GM21529 (cell line): ENCODE results near the gene ADAMTS14.

Experiments
- ATAC-seq: cut with Tn5 transposase; IDR thresholded peaks from one replicate; pipeline ENCODE4 v1.9.1; 2021; ENCODE audit not compliant: unreplicated experiment

The ADAMTS14 gene

DNA sequence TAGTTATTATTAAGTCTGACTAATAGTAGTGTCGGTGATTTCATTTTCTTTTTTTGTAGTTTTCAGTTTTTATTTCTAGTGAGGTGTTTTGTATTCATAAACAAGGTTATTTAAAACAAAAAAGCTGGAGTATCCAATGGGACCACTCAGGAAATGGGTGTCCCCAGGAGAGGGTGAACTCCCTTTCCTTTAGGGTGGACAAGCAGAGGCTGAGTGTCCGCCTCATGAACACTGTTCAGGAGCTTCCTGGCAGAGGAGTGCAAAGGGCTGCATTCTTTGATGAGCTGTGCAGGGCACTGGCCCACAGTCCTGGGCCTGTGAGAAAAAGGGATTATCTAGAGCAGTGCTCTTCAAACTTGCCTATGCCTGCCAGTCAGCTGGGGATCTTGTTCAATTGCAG is 56.0 kb downstream of the ADAMTS14 start:
- ATAC-seq = no peak

- no peak for ATAC-seq
Measured at GRCh38 chr10:70729763-70730357, 57.6 kb downstream of the ADAMTS14 start.

DNA sequence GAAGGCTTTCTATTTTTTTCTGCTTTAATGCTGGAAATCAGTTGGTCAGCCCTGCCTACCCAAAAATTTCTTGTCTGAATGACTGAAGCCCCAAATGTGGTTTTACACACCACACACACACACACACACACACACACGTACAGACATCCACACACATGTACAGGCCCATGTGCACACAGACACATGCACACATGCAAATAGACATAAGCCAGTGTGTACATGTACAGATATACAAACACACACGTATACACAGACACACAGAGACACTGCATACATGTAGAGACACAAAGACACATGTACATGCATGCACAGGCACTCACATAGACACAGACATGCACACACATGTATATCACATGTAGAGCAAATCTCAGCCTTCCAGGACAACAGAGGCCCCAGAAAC is 58.6 kb downstream of the ADAMTS14 start:
- ATAC-seq = no peak

DNA sequence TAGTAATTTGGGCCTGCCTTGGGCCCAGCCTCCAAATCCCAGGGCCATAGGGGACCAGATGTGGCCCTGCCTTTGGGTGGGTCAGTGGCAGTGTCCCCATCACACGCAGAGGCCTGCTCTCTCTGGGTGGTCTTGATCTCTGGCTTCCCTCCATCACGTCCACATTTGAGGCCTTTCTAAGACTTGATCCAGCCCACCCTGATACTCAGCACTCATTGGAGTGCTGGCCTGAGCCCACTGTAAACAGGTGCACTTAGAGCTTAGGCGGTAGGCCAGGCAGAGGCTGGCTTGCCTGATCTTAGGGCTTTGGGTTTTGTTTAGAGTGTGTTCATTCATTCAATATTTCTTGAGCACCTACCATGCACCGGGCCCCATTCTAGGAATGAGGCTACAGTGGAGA is 60.3 kb downstream of the ADAMTS14 start:
- no peak for ATAC-seq

- ATAC-seq = no peak
Measured at GRCh38 chr10:70733051-70733450, 60.7 kb downstream of the ADAMTS14 start.

GRCh38 chr10:70735161-70735560 is 62.9 kb downstream of the ADAMTS14 start:
- no peak for ATAC-seq

DNA sequence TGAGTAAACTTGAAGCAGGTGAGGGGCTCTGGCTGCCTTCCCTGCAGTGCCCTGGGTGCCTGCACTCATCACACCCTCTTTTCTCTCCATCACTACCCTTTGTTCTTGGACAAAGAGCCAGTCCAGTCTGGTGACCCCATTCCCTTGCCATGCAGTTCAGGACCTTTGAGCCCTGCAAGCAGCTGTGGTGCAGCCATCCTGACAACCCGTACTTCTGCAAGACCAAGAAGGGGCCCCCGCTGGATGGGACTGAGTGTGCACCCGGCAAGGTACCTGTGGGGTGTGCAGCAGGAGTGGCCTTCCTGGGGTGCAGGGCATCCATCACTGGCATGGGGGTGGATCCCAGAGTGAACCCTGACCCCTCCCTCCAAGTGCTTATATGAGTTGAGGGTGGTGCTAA is 64.2 kb downstream of the ADAMTS14 start:
- no peak for ATAC-seq

DNA sequence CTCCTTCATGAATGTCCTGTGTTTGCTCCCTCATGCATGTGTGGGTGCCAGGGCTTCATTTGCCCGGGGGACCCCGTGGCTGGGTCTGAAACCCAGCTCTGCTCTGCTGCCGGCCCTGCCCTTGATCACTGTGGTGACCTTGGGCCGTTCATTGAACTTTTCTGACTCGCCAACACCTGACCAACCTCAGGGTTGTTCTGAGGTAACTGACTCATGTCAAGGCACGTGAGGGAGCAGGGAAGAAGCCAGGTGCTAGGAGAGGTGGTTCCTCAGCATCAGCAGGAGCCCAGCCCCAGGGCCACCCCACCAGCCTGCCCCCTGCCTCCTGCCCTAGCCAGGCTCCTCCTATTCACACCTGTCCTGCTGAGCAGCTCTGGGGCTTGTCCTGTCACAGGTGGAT is 64.9 kb downstream of the ADAMTS14 start:
- no peak for ATAC-seq

- ATAC-seq = no peak
Measured at GRCh38 chr10:70738006-70738760, 65.9 kb downstream of the ADAMTS14 start.

- no peak for ATAC-seq
Measured at GRCh38 chr10:70738761-70739121, 66.4 kb downstream of the ADAMTS14 start.

- ATAC-seq = no peak
Measured at GRCh38 chr10:70740406-70741288, 68.3 kb downstream of the ADAMTS14 start.

DNA sequence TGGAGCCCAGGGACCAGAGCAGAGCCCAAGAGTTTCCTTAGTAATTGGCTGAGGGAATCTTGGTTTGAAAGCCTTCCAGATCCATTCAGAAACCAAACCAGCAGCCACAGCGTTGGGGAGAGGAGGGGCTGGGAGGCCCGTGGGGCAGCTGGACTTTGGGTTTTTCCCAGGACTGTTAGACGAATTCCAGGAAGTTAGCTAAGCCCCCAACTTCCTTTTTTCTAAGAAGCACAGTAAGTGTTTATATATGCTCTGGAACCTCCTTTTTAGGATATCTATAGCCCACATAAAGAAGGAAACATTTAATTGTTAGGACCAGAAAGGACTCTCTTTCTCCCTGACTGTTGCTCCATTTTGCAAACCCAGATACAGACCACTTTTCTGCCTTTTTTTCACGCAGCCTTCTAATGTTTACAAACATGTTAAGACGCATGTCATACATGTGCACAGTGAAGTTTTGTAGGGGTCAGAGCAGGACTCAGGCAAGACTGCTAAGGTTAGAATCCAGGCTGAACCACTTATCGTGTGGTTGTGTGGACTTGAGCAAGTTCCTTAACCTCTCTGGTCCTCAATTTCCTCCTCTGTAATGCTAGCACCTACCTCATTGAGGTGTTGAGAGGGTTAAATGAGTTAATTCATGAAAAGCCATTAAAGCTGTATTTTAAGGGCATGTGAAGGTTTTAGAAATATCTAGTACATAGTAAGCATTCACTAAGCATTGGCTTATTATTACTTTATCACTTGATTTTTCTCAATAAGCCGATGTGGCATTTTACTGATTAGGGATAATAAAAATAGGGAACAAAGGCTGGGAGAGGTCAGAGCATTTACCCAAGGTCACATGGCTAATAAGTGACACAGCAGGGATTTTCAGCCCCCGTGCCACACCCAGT is 70.5 kb downstream of the ADAMTS14 start:
- ATAC-seq = no peak

GRCh38 chr10:70743430-70743788 is 71.1 kb downstream of the ADAMTS14 start:
- ATAC-seq = no peak

DNA sequence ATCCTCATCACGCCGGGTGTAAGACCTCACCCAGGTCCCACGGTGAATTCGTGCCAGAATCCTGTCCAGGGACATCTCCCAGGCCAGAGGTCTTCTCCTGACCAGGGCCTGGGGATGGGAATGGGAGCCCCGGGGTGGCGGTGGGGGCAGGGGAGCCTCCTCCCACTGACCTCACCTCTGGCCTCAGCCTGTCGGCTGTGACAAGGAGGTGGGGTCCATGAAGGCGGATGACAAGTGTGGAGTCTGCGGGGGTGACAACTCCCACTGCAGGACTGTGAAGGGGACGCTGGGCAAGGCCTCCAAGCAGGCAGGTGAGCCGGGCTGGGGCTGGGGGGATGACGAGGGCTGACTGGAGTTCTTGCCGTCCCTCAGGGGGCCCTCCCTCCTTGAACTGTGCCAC is 71.6 kb downstream of the ADAMTS14 start:
- ATAC-seq = no peak

GRCh38 chr10:70744617-70745143 is 72.4 kb downstream of the ADAMTS14 start:
- no peak for ATAC-seq

DNA sequence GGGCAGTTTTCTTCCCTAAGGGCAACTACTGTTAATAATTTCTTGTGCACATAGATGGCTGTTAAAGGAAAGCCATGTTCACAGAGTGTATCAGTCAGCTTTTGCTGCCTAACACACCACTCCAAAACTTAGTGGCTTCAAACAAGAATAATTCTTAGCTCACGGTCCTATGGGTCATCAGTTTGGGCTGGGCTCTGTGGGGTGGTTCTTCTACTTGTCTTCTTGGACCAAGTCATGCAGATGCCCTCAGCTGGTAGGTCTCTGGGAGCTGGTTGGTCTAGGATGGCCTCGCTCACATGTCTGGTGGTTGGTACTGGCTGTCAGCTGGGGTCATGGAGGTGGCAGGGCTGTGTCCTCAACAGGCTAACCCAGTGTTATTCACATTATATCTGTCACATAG is 73.2 kb downstream of the ADAMTS14 start:
- ATAC-seq = no peak

DNA sequence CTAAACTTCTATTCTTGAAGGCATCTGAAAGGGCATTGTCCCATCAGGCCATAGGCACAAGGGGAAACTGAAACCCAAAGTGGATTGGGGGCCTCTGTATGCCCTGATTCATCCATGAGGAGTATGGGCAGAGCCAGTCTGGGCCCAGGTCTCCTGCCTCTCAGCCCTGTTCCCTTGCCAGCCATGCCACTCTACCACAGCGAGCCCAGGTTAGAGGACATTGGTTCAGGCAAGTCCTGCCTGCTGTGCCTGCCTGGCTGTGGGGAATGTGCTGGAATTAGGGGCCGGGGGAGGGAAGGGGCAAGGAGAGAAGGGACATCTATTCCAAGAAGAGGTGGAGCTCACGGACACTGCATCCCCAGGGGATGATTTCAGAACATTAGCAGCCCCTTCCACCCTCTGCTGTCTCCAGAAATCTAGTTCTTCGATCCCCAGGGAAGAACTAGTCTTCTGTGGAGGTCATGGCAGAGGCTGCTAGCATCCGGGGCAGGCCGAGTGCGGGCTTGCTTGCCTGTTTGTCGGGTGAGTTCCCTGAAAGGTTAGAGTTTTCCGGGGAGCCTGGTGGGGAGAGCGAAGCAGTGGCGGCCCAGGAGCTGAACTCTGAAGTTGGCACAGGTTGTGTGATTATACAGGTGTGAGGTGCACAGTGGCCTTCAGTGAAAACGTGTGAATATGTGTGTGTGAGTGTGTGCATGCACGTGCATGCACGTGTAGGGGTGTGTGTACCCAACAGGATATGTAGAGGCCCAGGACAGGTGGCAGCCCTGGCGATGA is 75.1 kb downstream of the ADAMTS14 start:
- ATAC-seq = no peak

GRCh38 chr10:70748305-70748704 is 76.0 kb downstream of the ADAMTS14 start:
- ATAC-seq = no peak

- ATAC-seq = no peak
Measured at GRCh38 chr10:70748801-70749573, 76.7 kb downstream of the ADAMTS14 start.
